GM18507 (cell line): ENCODE measurements around the gene HOXC9.

ENCODE experiments used
- DNase-seq: peaks from one replicate; pipeline ENCODE4 v3.0.0; 2011; ENCODE audit warnings: low read depth; ENCODE audit not compliant: insufficient read length; ENCODE audit errors: extremely low spot score
- FAIRE-seq: peaks from 2 replicates; lab custom pipeline; 2011; peaks lifted over from hg19 to GRCh38; lab: Jason Lieb, UNC

HOXC9 gene

DNA sequence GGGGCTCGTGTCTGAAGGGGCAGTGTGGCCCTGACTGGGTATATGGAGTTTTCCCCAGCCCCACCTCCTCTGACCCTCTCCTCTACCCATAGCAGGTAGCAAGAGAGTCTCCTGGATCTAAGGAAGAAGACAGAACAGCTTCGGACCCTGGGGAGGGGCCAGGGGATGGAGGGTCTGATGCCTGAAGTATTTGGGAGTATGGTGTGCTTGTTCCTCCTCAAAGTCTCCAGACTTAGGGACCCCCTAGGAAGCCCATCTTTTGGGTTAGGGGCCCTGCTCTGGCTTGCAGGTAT, 8.2 kb downstream of the HOXC9 start:
- DNase-seq (no peak), FAIRE-seq (no peak)

DNA sequence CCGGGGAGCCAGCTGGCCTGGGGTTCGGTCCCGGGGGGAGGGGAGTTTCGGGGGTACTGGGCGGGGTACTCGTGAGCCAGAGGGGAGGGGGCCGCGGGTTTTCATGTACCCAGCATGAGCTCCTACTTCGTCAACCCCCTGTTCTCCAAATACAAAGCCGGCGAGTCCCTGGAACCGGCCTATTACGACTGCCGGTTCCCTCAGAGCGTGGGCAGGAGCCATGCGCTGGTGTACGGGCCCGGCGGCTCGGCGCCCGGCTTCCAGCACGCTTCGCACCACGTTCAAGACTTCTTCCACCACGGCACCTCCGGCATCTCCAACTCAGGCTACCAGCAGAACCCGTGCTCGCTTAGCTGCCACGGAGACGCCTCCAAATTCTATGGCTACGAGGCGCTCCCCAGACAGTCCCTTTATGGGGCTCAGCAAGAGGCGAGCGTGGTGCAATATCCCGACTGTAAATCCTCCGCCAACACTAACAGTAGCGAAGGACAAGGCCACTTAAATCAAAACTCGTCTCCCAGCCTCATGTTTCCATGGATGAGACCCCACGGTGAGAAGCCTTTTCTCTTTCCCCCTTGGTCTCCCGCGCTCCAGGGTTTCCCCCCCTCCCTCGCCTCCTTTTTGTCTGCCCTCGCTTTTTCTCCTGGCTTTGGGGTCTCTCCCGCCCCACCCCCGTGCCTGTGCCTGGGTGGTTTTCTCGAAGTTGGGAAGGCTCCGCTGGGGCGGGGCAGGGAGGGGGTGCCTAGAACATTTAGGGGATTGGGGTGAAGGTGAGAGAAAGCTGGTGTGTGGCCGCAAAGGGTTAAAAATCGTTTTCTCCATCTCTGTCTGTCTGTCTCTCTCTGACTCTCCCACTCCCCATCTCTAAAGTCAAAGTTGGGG, 9.5 kb downstream of the HOXC9 start:
- DNase-seq: no peak
- FAIRE-seq: no peak

GRCh38 chr12:54010053-54010971, 10.4 kb downstream of the HOXC9 start:
- DNase-seq: no peak
- FAIRE-seq: no peak

GRCh38 chr12:54010972-54011664, 11.2 kb downstream of the HOXC9 start:
- FAIRE-seq: no peak

DNA sequence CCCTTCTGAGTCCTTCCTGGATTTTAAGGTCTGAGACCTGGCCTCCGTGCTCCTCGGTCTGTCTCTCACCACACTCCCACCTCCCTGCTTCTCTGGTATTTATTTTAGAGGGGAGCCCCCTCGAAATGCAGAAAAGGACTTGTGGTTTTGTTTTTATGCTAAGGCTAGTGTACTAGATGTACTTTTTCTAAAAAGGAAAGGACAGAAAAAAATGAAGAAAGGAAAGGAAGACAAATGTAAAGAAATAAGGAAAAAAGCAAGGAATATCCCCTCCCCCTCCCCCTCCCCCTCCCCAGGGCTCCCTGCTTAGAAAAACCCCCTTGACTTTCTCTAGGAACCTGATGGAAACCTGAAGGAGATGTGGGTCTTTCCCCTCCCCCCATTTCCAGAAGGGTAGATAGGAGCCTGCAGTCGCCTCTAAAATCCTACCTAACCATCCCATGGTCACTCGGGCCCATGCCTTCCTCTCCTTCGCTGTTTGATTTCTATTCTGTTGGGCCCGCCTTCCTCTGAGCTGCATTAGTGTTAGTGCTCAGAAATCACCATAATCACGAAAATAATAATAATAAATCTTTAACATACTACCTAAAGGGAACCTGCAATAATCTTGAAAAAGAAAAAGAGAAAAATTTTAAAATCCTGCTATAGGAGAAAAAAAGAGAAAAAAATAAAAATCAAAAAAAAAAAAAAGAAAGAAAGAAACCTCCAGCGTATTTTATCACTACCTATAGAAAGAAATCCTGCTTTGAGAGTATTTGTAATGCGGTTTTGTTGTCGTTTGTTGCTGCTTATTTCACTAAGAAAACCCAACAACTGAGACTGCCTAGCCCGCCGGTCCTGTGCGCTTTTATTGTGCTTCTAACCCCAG, 11.9 kb downstream of the HOXC9 start:
- DNase-seq: no peak
- FAIRE-seq: no peak

More at GRCh38 chr12:54010972-54011664, 11.2 kb downstream of the HOXC9 start:
- DNase-seq: no peak

GRCh38 chr12:54012631-54013409, 12.9 kb downstream of the HOXC9 start:
- DNase-seq (no peak), FAIRE-seq (no peak)

DNA sequence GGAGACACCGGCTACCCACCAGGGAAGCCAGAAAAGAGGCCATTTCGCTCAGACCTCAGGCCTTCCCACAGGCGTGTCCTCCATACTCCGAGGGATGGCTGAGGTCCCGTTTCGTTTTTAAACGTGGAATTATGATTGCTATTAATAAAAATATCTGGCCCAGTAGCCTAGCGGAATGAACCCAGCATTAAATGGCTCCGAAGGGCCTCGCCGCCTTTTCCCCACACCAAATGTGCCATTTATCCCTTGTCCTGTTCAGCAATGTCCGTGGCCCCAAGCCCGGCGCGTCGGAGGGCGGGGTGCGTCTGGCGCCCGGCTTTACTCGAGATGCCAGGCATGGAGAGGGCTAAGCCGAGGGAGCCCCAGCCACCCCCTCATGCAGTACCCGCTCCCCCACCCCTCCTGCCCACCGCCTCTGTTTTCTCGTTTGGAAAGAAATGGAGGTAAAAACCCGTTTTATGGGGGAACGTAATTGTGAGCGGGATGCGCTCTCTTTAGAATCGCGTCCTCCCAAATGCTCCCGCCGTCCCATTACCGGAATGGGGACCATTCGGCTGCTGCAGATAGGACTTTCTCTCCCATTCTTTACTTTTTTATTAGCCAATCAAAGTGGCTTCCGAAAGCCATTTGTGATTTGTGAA, 14.5 kb downstream of the HOXC9 start:
- DNase-seq: no peak
- FAIRE-seq: no peak

DNA sequence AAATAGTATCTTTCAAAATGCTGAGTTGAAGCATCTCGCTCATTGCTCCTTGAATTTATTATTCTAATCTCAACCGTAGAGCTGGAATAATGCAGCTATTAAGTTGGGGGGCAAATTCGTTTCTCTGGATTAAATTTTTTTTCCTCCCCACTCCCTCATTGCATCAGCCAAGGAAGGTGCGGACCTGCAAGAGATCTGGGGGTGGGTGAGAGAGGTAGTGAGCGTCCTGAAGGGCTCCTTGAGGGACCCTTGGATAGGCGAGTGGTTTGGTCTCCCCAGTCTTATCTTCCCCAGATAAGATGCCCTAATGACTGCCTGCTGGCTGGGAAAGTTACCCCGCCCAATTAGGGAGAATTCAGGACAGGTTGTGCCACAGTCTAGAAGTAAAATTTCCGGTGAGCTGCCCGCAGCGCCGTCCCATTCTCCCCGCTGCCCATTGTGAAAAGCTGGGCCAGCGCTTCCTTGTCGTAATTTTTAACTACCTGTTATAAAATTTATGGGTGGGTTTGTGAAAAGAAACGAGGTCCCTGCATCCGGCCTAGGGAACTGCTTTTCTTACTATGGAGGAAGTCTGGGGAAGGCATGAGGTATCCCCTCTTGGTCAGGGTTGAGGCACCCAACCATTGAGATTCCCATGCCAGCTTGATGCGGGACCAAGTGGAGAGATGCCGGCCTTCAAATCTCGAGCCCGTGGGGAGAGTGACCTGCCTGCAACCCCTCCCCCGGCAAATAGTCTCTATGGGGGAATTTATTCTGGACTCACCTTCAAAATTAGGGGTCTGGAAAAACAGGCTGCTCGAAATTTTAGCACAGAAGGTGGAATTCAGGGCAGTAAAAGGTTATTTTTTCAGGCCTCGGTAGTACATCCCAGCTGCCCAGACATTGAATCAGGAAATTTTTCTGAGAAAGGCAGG, 15.3 kb downstream of the HOXC9 start:
- FAIRE-seq (no peak), DNase-seq (no peak)

DNA sequence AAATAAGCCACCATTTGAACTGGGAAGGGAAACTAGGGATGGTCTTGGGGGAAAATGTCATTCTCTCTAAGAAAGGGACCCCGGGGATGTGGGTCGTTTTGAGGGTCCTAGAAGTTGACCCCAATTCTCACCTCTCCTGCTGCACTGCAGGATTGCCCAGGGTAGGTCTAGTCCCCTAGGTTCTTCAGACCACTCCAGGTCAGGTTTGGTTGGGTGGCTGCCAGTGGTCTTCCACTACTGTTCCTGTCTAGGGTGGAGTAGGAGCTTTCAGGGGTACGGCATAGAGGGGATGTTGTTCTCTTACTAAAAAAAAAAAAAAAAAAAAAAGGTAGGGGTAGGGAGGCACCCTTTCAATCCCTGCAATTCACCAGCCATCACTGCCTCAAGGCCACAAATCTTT, 16.1 kb downstream of the HOXC9 start:
- no peak for FAIRE-seq
- DNase-seq: no peak

DNA sequence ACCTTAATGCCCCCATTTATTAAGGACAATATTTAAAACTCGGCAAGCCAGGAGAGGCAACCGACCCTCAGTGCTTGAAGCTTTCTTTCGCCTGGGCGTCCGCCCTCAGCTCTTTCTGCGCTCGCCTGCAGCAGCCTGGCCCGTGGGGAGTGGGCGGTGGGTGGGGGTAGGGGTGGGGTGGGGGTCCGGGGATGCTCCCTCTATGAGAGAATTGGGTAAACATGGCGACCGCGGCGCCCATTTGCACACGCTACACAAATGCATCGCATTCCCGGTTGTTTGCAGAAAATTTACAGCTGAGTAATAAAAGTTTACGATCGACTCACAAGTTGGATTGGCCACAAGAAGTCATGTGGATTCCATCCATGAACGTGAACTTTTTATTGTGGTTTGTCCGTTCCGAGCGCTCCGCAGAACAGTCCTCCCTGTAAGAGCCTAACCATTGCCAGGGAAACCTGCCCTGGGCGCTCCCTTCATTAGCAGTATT, 16.6 kb downstream of the HOXC9 start:
- DNase-seq (no peak), FAIRE-seq (no peak)

DNA sequence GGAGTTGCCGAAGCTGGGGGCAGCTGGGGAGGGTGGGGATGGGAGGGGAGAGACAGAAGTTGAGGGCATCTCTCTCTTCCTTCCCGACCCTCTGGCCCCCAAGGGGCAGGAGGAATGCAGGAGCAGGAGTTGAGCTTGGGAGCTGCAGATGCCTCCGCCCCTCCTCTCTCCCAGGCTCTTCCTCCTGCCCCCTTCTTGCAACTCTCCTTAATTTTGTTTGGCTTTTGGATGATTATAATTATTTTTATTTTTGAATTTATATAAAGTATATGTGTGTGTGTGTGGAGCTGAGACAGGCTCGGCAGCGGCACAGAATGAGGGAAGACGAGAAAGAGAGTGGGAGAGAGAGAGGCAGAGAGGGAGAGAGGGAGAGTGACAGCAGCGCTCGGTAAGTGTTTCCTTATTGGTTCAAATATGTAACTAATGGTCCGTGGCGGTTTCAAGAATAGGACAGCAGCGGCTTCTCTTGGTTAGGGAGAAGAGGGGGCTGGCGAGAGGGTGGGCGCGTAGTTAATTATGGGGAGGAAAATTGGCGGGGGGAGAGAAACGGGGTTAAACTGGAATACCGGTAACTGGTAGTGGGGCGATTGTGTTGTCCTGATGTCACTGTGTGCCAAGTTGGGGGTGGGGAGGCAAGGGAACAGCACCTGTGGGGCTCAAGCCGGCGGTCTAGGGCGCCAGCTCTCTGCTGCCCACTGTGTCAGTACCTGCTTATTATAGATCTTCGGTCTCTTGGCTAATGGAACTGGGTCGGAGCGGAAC, 17.2 kb downstream of the HOXC9 start:
- FAIRE-seq: no peak

GRCh38 chr12:54017878-54018467, 18.0 kb downstream of the HOXC9 start:
- FAIRE-seq (peak; percentile 83), DNase-seq (peak; percentile 86)

More for the DNA sequence above, 17.2 kb downstream of the HOXC9 start:
- no peak for DNase-seq

- no peak for FAIRE-seq
- DNase-seq: no peak
Measured at GRCh38 chr12:54018468-54018984, 18.6 kb downstream of the HOXC9 start.

DNA sequence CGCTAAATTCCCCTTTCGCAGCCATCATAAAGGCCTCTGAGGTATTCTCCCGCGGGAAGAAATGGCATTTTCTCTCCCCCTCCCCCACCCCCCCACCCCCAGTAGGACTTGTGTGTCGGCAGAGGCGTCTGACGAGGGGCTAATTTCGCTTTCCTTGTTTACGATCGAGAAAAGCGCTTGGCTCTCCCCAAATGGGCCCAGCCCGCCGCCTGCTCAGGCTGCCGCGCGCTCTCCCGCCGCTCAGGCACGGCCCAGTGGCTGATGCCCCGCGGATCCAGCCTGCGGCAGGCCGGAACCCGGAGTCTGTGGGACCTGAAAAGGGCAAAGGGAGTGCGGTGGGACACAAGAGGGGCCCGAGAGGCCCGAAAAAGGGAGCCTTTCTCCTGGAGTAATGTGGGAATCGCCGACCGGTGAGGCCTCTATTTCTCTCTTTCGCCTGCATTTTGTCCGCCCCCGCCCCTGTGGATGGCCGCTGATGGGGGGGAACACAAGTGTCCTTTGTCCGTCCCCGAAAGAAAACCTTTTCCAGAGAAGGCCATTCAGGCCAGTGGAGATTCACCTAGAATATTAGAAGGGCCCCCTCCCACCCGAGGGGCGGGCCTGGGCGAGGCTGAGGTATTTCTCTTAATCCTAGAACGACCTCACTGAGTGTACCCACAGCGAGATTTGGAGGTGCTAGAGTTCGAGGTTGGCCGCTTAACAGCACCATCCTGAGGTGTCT, 19.3 kb downstream of the HOXC9 start:
- no peak for FAIRE-seq
- no peak for DNase-seq
